ENCODE results near the gene CALHM4.

The CALHM4 gene

GRCh38 chr6:116553451-116553850, at the start of gene CALHM4:
TSS of gene CALHM4 (plus strand) at chr6:116553751. CDS start at chr6:116553794, 43 bp downstream.
- no peak for DNase-seq

GRCh38 chr6:116507324-116507723, 46.2 kb upstream of the CALHM4 start:
- DNase-seq = no peak

GRCh38 chr6:116508527-116508926, 45.0 kb upstream of the CALHM4 start:
- DNase-seq = no peak

- no peak for DNase-seq
These were observed 42.0 kb upstream of the CALHM4 start, which contains the start of gene CALHM5 for GRCh38 chr6:116511424-116512110. TSS of gene CALHM5 (plus strand) at chr6:116511639. CDS start at chr6:116511697, 58 bp downstream.

- no peak for DNase-seq
These were observed 41.4 kb upstream of the CALHM4 start for GRCh38 chr6:116512111-116512559.

- DNase-seq = no peak
These were observed 40.8 kb upstream of the CALHM4 start for GRCh38 chr6:116512734-116513133.

- no peak for DNase-seq
These were observed 40.2 kb upstream of the CALHM4 start for GRCh38 chr6:116513224-116513875.

GRCh38 chr6:116514111-116514510, 39.4 kb upstream of the CALHM4 start:
- no peak for DNase-seq

- no peak for DNase-seq
These were observed 38.4 kb upstream of the CALHM4 start for GRCh38 chr6:116515141-116515540.

- DNase-seq = no peak
These were observed 34.8 kb upstream of the CALHM4 start for GRCh38 chr6:116518621-116519368.

- no peak for DNase-seq
These were observed 30.7 kb upstream of the CALHM4 start for GRCh38 chr6:116522896-116523295.

- no peak for DNase-seq
These were observed 29.3 kb upstream of the CALHM4 start for GRCh38 chr6:116524236-116524635.

GRCh38 chr6:116528133-116528532, 25.4 kb upstream of the CALHM4 start:
- no peak for DNase-seq

GRCh38 chr6:116528780-116529179, 24.8 kb upstream of the CALHM4 start:
- DNase-seq = no peak

GRCh38 chr6:116529466-116530290, 23.9 kb upstream of the CALHM4 start:
- DNase-seq = no peak

- DNase-seq = no peak
These were observed 23.1 kb upstream of the CALHM4 start for GRCh38 chr6:116530436-116530835.

- DNase-seq = no peak
These were observed 21.6 kb upstream of the CALHM4 start for GRCh38 chr6:116531675-116532570.

- no peak for DNase-seq
These were observed 20.2 kb upstream of the CALHM4 start for GRCh38 chr6:116533233-116533957.

GRCh38 chr6:116535109-116535508, 18.4 kb upstream of the CALHM4 start:
- DNase-seq = no peak

GRCh38 chr6:116536216-116536621, 17.3 kb upstream of the CALHM4 start:
- DNase-seq = no peak

GRCh38 chr6:116542426-116542825, 11.1 kb upstream of the CALHM4 start:
- DNase-seq = no peak
